HG03139 (cell line): ENCODE data around the gene SLC7A5.
"Not testable (repeated sequence)": the region's sequence is repeated elsewhere in the genome, so short reads cannot be mapped to it uniquely, and the experiment has no call there.

ENCODE experiments used
- ATAC-seq: cut with Tn5 transposase; IDR thresholded peaks from one replicate; pipeline ENCODE4 v1.9.1; 2021; ENCODE audit not compliant: unreplicated experiment

SLC7A5 gene

GRCh38 chr16:87802670-87803069, 66.6 kb downstream of the SLC7A5 start:
- ATAC-seq, result no peak

GRCh38 chr16:87801679-87802259, 67.5 kb downstream of the SLC7A5 start:
- ATAC-seq, result no peak

- no peak for ATAC-seq
These were observed 68.8 kb downstream of the SLC7A5 start for GRCh38 chr16:87800497-87800896.

GRCh38 chr16:87795336-87795735, 74.0 kb downstream of the SLC7A5 start:
- ATAC-seq, result no peak

GRCh38 chr16:87794485-87795078, 74.7 kb downstream of the SLC7A5 start:
- ATAC-seq, result no peak

GRCh38 chr16:87792205-87792565, 77.1 kb downstream of the SLC7A5 start:
- ATAC-seq, result no peak

- no peak for ATAC-seq
These were observed 77.8 kb downstream of the SLC7A5 start for GRCh38 chr16:87791295-87792204.

- ATAC-seq, result no peak
These were observed 78.8 kb downstream of the SLC7A5 start for GRCh38 chr16:87790292-87791100.

- ATAC-seq, result no peak
These were observed 79.6 kb downstream of the SLC7A5 start for GRCh38 chr16:87789437-87790291.

- ATAC-seq, result not testable (repeated sequence)
These were observed 80.4 kb downstream of the SLC7A5 start for GRCh38 chr16:87788730-87789436.

GRCh38 chr16:87787451-87788091, 81.7 kb downstream of the SLC7A5 start:
- ATAC-seq, result not testable (repeated sequence)

- no peak for ATAC-seq
These were observed 84.5 kb downstream of the SLC7A5 start for GRCh38 chr16:87784812-87785211.

GRCh38 chr16:87782033-87782432, 87.3 kb downstream of the SLC7A5 start:
- ATAC-seq, result no peak

- no peak for ATAC-seq
These were observed 88.8 kb downstream of the SLC7A5 start for GRCh38 chr16:87780385-87780989.
